Activated CD4-positive, alpha-beta T cell treated with anti-CD3 and anti-CD28 coated beads, Interleukin-2, Interleukin-6, amounts not matched to agents 100 ng/mL and 50 ng/mL, durations not matched to agents 16 hours and 8 hours (primary cell): ENCODE measurements around the gene PEDS1.
"Not testable (repeated sequence)": the region's sequence is repeated elsewhere in the genome, so short reads cannot be mapped to it uniquely, and the experiment has no call there.

Experiments
- DNase-seq: peaks from one replicate; pipeline ENCODE4 v3.0.0-alpha.2; 2020

The PEDS1 gene

GRCh38 chr20:50153500-50154377 is at the start of gene PEDS1:
Gene PEDS1 (minus strand): TSS chr20:50153723. CDS start chr20:50153637, 86 bp downstream.
- DNase-seq, result peak; percentile 92

DNA sequence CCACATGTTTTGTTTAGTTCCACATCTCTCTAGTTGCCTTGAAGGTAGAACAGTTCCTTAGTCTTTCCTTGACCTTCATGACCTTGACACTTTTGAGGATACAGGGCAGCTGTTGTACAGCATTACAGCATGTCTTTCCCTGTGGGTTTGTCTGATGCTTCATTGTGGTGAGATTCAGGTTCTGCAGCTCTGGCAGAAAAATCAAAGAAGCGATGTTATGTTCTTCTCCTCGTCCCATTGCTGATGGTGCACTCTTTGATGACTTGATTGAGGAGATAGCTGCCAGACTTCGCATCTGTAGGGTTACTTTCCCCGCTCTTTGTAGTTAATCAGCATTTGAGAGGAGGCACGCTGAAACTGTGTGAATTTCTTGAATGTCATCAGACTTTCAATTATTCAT is 49.2 kb upstream of the PEDS1 start:
- DNase-seq, result no peak

DNA sequence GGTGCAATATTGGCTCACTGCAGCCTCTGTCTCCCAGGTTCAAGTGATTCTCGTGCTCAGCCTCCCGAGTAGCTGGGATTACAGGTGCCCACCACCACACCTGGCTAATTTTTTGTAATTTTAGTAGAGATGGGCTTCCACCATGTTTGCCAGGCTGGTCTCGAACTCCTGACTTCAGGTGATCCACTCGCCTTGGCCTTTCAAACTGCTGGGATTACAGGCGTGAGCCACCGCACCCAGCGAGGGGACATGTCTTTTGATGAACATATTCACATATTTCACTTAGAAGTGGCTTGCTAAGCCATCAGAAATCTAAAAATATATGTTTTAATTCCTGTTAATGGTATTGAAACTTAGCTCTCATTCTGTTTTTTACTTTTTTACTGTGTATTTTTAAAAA is 48.2 kb upstream of the PEDS1 start:
- DNase-seq, result not testable (repeated sequence)

GRCh38 chr20:50200482-50201104 is 47.1 kb upstream of the PEDS1 start:
- DNase-seq, result no peak

GRCh38 chr20:50199703-50200102 is 46.2 kb upstream of the PEDS1 start:
- no peak for DNase-seq

GRCh38 chr20:50198716-50199115 is 45.2 kb upstream of the PEDS1 start:
- no peak for DNase-seq

- DNase-seq, result no peak
Observed at GRCh38 chr20:50198180-50198666, 44.7 kb upstream of the PEDS1 start.

DNA sequence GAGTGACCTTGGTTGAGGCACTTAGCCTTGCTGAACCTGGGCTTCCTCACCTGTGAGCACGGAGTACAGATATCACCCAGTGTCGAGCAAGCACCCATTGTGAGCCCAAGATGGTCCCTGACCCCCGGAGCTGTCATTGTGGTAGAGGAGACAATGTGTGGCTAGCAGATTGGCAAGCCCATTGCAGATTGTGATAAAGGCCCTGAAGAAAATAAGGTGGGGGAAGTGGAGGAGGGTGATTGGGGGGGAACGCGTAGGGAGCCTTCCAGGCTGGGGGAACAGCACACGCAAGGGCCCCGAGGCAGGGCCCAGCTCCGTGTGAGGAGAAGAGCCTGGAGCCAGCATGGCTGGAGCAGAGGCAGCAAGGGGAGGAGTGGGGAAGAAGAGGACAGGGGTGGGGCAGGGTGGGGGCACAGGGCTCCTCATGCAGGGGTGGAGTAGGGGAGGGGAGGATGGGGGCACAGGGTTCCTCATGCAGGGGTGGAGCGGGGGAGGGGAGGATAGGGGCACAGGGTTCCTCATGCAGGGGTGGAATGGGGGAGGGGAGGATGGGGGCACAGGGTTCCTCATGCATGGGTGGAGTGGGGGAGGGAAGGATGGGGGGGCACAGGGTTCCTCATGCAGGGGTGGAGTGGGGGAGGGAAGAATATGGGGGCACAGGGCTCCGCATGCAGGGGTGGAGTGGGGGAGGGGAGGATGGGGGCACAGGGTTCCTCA is 44.1 kb upstream of the PEDS1 start:
- DNase-seq, result no peak

DNA sequence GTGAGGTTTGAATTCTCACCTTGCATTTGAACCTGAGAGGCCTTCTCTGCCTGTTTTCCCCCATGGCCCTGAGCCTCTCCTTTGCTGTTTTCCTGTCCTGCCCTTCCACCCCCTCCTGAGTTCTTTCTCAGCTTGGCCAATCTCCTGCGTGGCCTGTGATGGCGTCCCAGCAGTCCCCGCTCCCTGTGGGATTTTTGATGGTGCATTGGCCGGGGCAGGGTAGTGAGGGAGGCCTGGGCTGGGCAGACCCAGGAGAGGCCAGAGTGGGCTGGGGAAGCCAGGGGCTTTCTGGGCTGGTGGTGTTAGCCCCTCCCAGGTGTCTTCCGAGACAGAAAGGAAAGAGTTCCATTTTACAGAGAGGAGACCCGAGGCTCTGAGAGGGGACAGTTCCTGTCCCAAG is 43.4 kb upstream of the PEDS1 start:
- DNase-seq, result no peak

DNA sequence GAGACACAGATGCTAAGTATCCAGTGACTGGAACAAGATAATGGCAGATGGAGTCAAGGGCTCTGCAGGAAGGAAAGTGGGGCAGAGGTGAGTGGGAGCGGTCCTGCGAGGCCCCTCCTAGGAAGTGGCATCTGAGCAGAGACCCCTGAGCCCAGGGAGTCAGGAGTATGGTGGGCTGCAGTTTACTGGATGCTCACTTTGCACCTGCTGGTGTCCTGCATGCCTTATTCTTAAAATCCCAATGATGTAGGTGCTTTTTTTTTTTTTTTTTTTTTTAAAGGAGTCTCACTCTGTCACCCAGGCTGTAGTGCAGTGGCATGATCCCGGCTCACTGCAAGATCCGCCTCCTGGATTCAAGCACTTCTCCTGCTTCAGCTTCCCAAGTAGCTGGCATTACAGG is 42.7 kb upstream of the PEDS1 start:
- no peak for DNase-seq

DNA sequence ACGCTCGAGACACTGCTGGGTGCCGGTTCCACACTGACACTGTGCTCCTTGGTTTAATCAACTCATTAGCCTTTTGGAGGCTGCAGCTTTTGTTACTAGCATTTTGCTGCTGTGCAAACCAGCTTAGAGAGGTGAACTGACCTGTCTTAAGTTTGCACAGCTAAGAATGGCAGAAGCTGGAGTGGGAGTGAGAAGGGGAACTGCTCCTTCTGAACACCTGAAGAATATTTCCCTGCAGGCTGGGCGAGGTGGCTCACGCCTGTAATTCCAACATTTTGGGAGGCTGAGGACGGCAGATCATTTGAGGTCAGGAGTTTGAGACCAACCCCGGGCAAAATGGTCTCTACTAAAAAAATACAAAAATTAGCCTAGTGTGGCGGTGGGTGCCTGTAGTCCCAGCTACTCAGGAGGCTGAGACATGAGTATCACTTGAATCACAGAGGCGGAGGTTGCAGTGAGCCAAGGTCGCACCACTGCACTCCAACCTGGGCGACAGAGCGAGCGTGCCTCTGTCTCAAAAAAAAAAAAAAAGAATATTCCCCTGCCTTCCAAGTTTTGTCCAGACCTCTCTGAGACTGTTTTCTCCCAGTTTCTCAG is 42.1 kb upstream of the PEDS1 start:
- no peak for DNase-seq

DNA sequence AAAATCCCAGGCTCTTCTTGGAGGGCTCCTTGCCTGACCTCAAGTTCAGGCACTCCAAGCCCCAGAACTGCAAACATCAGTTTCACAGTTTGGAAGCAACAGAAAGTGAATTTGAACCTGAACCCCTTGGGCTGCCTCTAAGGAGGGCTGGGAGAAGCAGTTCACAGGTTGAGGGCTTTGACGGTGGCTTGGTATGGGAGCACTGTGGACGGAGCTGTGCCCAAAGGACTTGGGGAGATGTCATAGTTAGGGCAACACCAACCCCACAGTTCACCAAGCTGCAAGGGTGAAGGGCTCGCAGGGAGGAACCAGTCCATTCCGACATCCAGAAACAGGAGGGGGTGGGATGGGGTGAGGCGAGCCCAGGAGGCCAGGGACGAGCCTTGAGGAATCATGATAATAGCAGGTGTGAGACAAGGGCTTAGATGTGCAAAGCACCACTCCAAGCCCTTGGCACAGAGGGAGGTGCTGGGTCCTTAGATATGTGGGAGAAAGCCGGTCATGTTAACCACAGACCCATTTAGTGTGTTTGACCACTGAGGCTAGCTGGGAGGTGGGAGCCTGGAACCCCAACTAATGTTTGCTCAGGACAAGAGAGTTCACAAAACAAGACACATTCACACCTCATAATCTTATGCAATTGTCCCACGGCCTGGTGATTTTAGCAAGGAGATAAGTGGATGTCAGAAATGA is 41.5 kb upstream of the PEDS1 start:
- DNase-seq, result no peak

DNA sequence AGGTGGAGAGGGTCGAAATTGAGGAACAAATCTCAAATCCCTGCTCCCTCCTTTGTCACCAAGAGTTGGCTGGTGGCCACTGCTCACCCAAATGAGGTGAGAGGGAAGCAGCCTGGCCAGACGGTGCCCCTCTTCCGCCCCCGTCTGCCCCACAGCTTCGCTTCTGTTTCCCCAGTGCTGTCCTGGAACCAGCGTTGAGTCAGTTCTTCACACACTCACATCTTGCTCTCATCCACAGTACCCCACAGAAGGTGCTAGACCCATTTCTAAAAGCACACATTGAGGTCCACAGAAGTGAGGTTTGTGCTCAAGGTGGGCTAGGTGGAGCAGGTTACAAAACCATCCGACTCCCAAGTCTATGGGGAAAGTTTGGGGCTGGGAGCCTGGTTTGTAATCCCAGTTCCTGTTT is 40.9 kb upstream of the PEDS1 start:
- no peak for DNase-seq

GRCh38 chr20:50193836-50194421 is 40.4 kb upstream of the PEDS1 start:
- DNase-seq, result no peak

- peak; percentile 18 for DNase-seq
Observed at GRCh38 chr20:50193199-50193835, 39.8 kb upstream of the PEDS1 start.

GRCh38 chr20:50192364-50193198 is 39.1 kb upstream of the PEDS1 start:
- peak; percentile 90 for DNase-seq

DNA sequence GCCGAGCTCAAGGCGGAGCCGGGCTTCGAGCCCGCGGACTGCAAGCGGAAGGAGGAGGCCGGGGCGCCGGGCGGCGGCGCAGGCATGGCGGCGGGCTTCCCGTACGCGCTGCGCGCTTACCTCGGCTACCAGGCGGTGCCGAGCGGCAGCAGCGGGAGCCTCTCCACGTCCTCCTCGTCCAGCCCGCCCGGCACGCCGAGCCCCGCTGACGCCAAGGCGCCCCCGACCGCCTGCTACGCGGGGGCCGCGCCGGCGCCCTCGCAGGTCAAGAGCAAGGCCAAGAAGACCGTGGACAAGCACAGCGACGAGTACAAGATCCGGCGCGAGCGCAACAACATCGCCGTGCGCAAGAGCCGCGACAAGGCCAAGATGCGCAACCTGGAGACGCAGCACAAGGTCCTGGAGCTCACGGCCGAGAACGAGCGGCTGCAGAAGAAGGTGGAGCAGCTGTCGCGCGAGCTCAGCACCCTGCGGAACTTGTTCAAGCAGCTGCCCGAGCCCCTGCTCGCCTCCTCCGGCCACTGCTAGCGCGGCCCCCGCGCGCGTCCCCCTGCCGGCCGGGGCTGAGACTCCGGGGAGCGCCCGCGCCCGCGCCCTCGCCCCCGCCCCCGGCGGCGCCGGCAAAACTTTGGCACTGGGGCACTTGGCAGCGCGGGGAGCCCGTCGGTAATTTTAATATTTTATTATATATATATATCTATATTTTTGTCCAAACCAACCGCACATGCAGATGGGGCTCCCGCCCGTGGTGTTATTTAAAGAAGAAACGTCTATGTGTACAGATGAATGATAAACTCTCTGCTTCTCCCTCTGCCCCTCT is 38.2 kb upstream of the PEDS1 start:
- DNase-seq, result peak; percentile 63

- DNase-seq, result peak; percentile 79
Observed at GRCh38 chr20:50191065-50191543, 37.6 kb upstream of the PEDS1 start.

DNA sequence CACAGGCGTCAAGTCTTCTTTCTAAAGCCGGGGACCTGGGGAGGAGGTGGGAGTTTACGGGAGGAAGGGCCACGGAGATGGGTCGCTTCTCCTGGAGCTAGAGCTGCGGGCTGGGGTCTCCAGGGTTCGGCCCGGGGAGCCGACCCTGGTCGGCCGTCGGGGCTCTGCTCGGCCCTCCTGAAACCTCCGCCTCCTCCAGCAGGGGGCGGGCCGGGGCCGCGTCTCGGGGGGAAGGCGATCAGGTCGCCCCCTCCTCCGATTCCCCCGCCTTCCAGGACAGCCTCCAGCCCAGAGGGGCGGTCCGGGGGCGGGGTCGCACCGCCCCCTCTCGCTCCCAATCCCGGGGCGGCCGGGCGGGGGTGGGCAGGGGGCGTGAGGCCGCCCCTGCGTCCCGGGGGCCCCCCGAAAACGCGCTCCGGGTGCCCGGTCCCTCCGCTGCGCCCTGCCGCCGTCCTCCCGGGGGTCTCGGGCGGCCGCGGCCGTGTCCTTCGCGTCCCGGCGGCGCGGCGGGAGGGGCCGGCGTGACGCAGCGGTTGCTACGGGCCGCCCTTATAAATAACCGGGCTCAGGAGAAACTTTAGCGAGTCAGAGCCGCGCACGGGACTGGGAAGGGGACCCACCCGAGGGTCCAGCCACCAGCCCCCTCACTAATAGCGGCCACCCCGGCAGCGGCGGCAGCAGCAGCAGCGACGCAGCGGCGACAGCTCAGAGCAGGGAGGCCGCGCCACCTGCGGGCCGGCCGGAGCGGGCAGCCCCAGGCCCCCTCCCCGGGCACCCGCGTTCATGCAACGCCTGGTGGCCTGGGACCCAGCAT is 36.9 kb upstream of the PEDS1 start, which contains the start of gene CEBPB:
Gene CEBPB, plus strand, starts transcription at position 580 of the 814 bp plus-strand sequence. Its CDS starts 204 bp downstream, at position 784.
- DNase-seq, result peak; percentile 92
